Ishikawa (cell line): ENCODE measurements around the gene VPS35L.

Source experiments
- CEBPB ChIP-seq: IDR thresholded peaks from 2 replicates; pipeline ENCODE4 v1.6.1; 2012
- CREB1 ChIP-seq: IDR thresholded peaks from 2 replicates; pipeline ENCODE4 v1.6.1; 2012; ENCODE audit warnings: low read depth
- EGR1 ChIP-seq: IDR thresholded peaks from 2 replicates; pipeline ENCODE4 v1.6.1; 2012
- EP300 ChIP-seq: IDR thresholded peaks from 2 replicates; pipeline ENCODE4 v1.6.1; 2012; ENCODE audit warnings: borderline replicate concordance
- FOXM1 ChIP-seq: IDR thresholded peaks from 2 replicates; pipeline ENCODE4 v1.6.1; 2012; ENCODE audit warnings: low read depth, borderline replicate concordance
- MAX ChIP-seq: IDR thresholded peaks from 2 replicates; pipeline ENCODE4 v1.6.1; 2012
- NFIC ChIP-seq: IDR thresholded peaks from 2 replicates; pipeline ENCODE4 v1.6.1; 2012
- RAD21 ChIP-seq: IDR thresholded peaks from 2 replicates; pipeline ENCODE4 v1.6.1; 2012; ENCODE audit warnings: low read depth
- TAF1 ChIP-seq: IDR thresholded peaks from 2 replicates; pipeline ENCODE4 v1.6.1; 2012; ENCODE audit warnings: low read depth, mild to moderate bottlenecking
- TCF12 ChIP-seq: IDR thresholded peaks from 2 replicates; pipeline ENCODE4 v1.6.1; 2012; ENCODE audit warnings: low read depth
- TEAD4 ChIP-seq: IDR thresholded peaks from 2 replicates; pipeline ENCODE4 v1.6.1; 2012
- USF1 ChIP-seq: IDR thresholded peaks from 2 replicates; pipeline ENCODE4 v1.6.1; 2012
- YY1 ChIP-seq: IDR thresholded peaks from 2 replicates; pipeline ENCODE4 v1.6.1; 2012; ENCODE audit warnings: low read depth
- ZBTB7A ChIP-seq: IDR thresholded peaks from 2 replicates; pipeline ENCODE4 v1.6.1; 2012; ENCODE audit warnings: low read depth
- TF ChIP-seq, protein P1 (sequence below): IDR thresholded peaks from 2 replicates; pipeline ENCODE4 v1.6.1; 2012; ENCODE audit warnings: low read depth, mild to moderate bottlenecking

Gene VPS35L

GRCh38 chr16:19710991-19711545 is 155.6 kb downstream of the VPS35L start:
- TF ChIP-seq FOXM1 (no peak), ZBTB7A (no peak), NFIC (no peak), TCF12 (no peak), YY1 (no peak), CREB1 (no peak), RAD21 (no peak), TEAD4 (no peak), USF1 (no peak), EP300 (no peak), TAF1 (no peak), EGR1 (no peak), CEBPB (no peak), MAX (no peak)
- TF ChIP-seq, protein P1, sequence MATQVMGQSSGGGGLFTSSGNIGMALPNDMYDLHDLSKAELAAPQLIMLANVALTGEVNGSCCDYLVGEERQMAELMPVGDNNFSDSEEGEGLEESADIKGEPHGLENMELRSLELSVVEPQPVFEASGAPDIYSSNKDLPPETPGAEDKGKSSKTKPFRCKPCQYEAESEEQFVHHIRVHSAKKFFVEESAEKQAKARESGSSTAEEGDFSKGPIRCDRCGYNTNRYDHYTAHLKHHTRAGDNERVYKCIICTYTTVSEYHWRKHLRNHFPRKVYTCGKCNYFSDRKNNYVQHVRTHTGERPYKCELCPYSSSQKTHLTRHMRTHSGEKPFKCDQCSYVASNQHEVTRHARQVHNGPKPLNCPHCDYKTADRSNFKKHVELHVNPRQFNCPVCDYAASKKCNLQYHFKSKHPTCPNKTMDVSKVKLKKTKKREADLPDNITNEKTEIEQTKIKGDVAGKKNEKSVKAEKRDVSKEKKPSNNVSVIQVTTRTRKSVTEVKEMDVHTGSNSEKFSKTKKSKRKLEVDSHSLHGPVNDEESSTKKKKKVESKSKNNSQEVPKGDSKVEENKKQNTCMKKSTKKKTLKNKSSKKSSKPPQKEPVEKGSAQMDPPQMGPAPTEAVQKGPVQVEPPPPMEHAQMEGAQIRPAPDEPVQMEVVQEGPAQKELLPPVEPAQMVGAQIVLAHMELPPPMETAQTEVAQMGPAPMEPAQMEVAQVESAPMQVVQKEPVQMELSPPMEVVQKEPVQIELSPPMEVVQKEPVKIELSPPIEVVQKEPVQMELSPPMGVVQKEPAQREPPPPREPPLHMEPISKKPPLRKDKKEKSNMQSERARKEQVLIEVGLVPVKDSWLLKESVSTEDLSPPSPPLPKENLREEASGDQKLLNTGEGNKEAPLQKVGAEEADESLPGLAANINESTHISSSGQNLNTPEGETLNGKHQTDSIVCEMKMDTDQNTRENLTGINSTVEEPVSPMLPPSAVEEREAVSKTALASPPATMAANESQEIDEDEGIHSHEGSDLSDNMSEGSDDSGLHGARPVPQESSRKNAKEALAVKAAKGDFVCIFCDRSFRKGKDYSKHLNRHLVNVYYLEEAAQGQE = no peak

GRCh38 chr16:19711643-19712042 is 156.1 kb downstream of the VPS35L start:
- TF ChIP-seq MAX (no peak), CREB1 (no peak)

DNA sequence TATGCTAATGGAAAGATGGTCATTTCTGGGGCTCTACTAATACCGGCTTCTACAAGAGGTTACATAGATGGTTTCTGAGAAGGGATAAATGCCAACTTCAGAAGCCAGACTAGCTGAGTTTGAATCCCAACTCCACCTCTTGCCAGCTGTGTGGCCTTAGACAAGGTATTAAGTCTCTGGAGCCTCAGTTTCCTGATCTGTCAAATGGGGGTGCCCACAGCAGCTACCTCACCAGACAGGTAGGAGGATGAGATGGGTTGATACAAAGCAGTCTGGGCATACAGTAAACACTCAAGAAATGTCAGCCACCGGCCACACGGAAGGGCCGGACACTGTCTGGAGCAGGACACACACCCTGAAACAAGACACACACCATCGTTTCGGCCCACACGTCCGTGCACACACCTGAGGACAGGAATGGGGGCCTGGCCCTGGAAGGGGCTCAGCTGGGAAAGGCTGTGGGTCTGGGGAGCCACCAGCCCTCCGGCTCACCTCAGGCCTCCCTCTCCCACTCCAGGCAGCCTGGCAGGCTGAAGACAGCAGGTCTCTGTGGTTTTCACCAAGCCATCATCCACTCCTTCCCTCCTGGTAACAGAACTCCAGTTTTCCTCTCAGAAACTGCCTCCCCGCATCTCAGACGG is 157.0 kb downstream of the VPS35L start:
- no peak for TF ChIP-seq ZBTB7A
- TF ChIP-seq TEAD4 = no peak
- no peak for TF ChIP-seq CEBPB
- no peak for TF ChIP-seq NFIC
- TF ChIP-seq TAF1 = no peak
- TF ChIP-seq, protein P1 = no peak

DNA sequence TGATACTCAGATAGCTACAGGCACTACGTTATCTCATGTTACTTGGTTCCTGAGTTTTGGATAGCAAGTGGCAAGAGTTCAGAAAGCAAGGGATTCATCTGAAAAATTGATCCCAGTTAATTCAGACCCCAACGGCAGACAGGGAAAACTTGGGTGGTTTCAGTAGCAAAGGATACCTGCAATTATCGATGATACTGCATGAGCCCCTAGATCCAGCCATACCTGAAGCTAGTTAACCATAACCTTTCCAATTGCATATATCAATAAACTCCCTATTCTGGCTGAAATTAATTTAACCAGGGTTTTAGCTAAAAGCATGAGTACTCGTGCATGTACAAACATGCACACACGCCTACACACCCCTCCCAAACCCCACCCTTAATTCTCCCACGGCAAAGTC is 158.2 kb downstream of the VPS35L start:
- no peak for TF ChIP-seq NFIC

DNA sequence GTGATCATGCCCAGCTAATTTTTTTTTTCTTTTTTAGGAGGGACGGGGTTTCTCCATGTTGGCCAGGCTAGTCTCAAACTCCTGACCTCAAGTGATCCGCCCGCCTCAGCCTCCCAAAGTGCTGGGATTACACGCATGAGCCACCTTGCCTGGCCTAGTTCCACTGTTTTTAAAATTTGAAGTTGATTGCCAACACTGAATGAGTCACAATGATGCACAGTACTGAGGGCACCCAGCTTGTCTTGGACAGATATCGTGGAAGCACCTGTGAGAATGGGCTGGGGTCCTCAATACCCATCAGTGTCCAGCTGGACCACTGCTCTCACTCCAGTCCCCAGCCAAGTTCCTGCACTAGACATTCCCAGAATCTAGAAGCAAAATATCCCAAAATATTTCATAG is 160.1 kb downstream of the VPS35L start:
- TF ChIP-seq FOXM1 (no peak), ZBTB7A (no peak), RAD21 (no peak), CREB1 (no peak), USF1 (no peak), EP300 (no peak), TAF1 (no peak), YY1 (no peak), MAX (no peak), CEBPB (no peak), TEAD4 (no peak), EGR1 (no peak), TCF12 (no peak), NFIC (no peak)
- TF ChIP-seq, protein P1 = no peak
